Stimulated activated CD8-positive, alpha-beta memory T cell treated with anti-CD3 and anti-CD28 coated beads, Interleukin-7, amount 100 ng/mL, for 1 hour (primary cell): ENCODE measurements around the gene SERINC2.
"Not testable (repeated sequence)": the region's sequence is repeated elsewhere in the genome, so short reads cannot be mapped to it uniquely, and the experiment has no call there.

ENCODE experiments used
- DNase-seq, 2 donors: peaks; one replicate each; pipeline ENCODE4 v3.0.0-alpha.2; 2020; ENCODE audit warnings: low read depth in 2 of 2

The SERINC2 gene

DNA sequence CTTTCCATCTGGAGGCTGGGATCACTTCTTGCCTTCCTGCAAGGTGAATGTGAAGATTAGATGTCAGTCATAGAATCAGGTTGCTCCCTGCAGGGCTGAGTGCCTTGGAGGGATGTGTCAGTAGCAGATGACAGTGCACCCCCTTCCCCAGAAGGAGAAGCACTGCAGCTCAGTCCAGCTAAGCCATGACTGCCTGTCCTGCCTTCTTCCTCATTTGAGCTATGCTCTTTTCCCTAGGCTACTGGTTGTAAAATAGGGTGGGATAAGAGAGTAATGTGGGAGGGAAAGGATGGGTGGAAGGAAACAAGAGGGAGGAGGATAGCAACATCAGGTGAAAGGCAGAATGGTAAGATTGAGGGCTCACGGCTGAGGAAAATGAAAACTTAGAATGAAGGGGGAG, 29.0 kb upstream of the SERINC2 start:
- DNase-seq = no peak

DNA sequence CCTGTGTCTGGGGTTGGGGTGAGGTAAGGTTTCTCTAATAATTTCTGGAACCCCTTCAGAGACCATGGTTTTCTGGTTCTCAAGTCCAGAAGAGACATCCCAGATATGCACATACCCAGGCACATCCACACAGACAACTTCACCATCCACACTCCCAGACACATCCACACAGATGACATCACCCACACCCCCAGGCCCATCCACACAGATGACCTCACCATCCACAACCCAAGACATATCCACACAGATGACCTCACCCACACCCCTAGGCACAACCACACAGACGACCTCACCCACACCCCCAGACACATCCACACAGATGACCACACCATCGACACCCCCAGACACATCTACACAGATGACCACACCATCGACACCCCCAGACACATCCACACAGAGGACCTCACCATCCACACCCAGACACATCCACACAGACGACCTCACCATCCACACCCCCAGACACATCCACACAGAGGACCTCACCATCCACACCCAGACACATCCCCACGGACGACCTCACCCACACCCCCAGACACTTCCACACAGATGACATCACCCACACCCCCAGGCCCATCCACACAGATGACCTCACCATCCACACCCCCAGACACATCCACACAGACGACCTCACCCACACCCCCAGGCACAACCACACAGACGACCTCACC, 26.3 kb upstream of the SERINC2 start:
- not testable (repeated sequence) for DNase-seq

DNA sequence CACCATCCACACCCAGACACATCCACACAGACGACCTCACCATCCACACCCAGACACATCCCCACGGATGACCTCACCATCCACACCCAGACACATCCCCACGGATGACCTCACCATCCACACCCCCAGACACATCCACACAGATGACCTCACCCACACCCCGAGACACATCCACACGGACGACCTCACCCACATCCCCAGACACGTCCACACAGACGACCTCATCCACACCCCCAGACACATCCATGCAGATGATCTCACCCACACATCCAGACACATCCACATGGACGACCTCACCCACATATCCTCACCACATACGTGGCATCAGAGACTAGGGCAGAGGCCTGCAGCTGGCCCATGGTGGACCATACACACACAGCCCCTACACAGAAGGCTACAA, 25.4 kb upstream of the SERINC2 start:
- DNase-seq = no peak

DNA sequence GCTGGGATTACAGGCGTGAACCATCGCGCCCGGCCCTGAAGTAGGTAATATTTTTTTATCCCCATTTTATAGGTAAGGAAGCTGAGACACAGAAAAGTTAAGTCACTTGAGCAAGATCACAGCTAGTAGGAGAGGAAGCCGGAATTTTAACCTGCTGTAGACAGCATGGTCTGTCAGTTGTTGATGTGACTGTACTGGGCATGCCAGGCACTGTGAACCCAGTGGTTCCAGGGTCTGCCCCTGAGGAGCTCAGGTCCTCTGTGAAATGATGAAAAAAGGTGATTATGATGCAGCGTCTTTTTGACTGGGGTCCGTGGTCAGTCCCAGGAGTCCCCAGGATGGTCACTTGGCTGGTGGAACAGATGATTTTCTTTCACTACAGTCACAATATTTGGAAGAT, 23.4 kb upstream of the SERINC2 start:
- no peak for DNase-seq

DNA sequence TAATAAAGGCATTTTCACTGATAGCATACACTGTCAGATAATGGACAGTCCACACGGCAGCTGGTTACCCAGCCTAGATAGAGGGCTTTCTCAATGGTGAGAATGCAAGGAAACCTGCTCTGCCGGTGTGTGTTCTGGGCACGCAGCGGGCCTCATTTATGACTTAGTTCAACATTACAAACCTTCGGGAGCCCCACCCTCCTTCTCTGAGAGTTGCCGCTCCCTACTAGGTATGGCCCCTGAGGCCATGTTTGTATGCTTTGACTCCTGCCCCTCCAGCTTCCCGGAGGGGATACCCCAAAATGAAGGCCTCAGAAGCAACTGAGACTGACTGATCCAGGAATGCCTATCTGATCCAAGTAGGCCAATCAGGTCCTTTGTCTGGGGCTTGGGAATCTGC, 22.9 kb upstream of the SERINC2 start:
- no peak for DNase-seq

DNA sequence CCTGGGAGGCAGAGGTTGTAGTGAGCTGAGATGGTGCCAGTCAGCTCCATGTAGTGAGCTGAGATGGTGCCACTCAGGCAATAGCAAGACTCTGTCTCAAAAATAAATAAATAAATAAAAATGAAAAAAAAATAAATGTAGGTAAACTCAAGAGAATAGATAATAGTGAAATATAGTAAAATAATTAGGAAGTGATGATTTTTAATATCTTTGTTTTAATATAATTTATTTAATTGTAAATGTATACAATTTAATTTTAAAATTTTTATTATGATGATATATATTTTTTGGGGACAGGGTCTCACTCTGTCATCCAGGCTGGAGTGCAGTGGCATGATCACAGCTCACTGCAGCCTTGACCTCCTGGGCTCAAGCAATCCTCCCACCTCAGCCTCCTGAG, 19.6 kb upstream of the SERINC2 start:
- no peak for DNase-seq

DNA sequence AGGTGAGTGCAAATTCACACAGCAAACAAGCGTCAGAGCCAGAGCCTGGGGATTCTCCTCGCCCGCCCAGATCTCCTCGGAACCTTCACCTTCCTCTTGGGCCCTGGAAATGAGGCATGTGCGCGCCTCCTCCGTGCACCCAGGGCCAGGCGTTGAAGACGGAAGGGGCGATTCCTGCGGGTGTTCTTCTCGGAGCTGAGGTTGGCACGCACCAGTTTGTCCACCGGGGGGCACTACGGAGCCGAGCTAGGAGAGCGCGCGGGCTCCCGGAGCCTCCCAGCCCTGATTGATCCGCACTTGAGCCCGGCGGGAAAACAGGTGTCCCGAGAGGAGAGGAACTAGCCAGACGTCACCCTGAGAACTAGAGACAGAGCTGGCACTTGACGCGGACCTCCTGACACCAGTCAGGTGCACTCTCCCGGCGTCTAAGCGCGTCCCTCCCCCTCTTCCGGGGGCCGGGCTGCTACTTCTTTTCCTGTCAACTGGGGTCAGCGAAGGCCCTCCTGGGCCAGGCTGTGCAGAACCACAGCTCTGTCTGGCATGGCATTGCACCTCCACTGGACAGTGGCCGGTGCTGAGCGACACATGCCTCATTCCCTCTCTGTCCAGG, 18.3 kb upstream of the SERINC2 start:
- peak; percentile 40 to 68 for DNase-seq

DNA sequence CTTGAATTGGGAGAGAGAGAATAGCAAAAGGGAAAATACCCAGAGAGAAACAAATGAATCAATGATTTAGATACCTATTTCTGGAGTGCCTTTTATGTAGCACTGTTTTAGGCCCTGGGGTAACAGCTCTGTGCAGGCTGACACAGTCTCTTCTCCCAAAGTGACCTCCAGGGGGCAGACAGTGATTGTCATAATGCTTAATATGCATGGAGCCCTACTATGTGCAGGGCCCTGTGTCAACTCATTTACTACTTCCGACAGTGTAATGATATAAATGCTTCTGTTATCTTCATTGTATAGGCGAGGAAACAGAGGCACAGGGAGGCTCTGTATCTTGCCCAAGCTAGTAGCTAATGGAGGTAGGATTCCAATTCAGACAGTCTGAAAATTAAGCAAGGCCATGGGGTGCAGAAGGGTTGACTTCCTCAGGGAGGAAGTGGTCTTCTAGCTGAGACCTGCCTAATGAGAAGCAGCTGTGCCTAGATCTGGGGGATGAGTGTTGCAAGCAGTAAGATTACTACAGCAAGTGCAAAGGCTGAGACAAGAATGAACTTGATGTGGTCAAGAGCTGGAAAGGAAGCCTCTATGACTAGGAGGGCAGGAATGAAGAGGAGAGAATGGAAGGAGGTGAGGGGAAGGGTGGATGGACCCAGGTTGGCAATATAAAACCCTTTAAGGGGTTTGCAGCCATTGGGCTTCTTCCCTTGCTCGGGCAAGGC, 16.2 kb upstream of the SERINC2 start:
- no peak for DNase-seq

DNA sequence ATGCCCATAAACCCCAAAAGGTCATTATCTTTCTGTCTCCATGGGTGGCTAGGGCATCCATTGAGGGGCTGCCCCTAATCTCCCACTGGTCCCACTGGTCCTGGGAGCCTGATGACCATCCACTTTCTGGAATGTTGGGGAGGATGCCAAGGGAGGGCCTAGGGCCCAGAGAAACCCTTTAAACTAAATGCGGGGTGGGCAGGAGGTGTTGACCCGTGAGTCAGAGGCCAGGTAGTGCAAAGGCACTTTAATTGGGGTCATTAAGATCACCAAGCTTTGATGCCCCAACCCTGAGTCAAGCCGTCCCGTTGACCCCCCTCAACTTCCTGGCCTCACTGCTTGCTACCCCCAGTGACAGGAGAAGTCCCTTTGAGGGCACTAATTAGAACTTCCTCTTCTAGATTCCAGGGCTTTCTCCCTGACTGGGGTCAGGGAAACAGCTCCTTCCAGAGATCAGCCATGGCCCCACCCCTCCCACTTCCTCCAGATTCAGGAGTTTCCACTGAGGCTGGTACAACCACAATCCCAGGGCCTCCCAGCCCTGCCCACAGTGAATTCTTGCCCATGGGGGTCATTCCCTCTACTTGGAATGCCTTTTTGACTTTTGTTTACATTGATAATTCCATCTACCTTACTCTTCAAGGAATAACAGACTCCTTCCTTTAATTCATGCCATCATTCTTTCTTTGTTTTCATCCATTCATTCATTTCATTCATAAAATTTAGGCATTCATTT, 15.5 kb upstream of the SERINC2 start:
- DNase-seq = no peak

DNA sequence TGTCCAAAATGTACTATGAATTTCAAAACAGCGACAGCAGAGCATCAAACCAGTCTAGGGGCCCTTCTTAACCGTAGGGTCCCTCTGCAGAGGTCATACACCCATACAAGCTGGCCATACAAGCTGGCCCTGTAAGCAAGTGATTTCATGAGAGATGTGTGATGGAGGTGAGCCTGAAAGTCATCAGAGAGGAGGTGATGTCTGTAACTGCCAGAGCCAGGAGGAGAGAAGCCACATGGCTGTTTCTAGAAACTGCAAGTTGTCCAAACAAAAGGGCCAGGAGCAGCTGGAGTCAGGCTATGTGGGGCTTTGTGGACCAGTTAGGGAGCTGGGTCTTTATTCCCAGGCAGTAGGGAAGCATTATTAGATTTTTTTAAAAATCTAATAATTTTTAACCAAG, 14.8 kb upstream of the SERINC2 start:
- no peak for DNase-seq

DNA sequence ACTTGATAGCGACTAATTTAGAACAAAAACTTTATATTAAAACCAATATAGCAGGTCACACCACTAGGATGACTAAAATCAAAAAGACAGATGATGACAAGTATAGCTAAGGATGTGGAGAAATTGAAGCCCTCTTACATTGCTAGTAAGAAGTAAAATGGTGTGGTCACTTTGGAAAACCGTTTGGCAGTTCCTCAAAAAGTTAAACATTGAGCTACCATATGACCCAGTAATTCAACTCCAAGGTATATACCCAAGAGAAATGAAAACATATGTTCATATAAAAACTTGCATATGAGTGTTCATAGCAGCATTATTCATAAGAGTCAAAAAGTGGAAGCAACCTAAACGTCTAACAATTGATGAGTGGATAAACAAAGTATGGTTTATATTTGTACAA, 13.0 kb upstream of the SERINC2 start:
- DNase-seq = no peak

DNA sequence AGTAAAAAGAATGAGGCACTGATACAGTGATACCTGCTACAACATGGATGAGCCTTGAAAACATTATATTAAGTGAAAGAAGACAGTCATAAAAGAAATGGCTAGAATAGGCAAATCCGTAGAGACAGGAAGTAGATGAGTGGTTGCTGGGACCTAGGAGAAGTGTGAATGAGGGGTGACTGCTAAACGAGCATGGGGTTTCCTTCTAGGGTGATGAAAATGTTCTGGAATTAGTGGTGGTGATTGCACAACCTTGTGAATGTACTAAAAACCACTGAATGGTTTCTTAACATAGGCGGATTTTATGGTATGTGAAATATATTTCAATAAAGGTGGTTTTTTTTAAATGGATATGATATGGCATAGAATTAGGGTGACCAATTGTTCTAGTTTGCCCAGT, 12.6 kb upstream of the SERINC2 start:
- DNase-seq = no peak

DNA sequence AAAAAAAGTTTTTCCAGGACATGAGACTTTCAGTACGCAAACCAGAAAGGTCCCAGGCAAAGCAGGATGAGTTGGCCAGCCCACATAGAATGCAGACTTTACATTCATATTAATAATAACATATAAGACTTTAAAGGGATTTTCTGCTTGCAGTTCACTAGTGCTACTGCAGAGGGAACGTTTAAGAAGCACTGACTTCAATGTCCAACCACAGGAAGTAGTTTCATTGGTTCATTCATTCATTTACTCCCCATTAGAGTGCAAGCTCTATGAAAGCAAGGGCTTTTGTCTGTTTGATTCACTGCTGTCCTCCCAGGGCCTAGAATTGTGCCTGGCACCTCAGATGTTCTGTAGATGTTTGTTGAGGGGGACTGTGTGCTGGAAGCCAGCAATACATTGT, 11.8 kb upstream of the SERINC2 start:
- no peak for DNase-seq

DNA sequence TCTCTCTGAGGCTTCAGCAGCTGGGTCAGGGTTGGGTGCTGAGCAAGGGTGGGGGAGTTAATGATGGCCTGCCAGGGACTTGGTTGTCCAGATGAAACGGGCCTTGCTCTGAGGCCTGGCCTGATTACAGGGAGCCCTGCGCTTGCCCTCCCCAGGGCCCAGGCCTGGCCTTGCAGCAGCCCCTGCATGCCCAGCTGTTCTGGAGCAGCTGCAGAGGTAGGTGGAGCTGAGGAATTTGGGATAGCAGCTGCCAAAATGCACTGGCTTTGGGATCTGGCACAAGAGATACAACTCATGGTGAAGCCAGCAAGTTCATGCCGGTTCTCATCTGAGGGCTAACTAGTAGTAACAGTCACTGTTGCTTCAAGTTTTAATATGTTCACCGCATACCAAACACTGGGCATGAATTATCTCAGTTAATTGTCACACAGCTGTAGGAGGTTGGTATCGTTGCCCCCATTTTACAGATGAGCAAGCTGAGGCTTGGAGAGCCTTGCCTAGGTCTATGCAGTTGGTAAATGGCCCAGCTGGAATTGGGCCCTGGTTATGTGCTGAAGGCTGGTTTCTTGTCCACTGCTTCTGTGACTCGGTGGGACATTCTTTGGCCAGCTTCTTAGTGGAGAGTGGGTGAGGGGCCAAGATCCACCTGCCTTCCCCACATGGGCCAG, 7.3 kb upstream of the SERINC2 start:
- DNase-seq = no peak

DNA sequence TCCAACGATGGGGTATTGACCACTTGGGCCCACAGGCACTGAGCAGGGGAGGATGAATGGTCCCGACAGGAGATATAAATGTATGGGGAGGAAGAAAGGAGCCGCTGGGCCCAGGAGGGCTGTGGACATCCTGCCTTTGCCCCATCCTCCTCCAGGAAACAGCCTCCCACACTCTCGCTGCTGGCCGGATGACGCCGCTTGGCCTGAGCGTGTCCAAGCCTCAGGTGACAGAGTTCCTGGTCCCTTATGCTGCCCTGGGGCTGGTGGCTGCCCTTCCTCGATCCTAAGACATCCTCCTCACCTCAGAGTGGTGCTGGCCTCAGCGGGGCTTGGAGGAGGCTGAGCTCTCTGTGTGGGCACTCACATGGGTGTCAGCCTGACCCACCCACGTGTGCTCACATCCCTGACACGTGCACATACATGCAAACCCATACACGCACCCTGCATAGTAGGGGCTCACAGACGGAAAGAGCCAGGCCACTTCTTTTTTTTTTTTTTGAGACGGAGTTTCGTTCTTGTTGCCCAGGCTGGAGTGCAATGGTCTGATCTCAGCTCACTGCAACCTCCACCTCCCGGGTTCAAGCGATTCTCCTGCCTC, 5.9 kb upstream of the SERINC2 start:
- no peak for DNase-seq

DNA sequence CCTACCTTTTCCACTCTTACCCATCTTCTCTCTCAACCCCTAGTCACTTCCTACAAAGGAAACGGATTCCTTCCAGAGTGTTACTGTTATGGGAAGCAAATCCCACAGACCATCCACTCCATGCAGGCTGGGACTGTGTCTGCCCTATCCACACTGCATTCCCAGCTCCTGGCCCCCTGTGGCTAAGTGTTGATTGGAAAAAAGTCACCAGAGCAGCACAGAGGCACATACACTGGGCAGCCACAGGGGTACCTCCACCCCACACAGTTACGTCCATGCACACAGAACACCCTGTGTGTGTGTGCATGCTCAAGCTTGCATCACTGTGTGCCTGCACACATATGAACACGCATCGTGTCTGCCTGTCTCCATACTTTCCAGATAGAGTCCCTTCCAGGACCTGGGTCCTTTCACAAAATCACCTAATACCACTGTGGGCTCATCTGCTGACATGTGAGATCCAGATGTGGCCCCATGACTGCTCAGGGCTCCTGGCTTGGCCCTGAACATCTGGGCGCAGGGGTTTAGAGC, 4.2 kb upstream of the SERINC2 start:
- no peak for DNase-seq

DNA sequence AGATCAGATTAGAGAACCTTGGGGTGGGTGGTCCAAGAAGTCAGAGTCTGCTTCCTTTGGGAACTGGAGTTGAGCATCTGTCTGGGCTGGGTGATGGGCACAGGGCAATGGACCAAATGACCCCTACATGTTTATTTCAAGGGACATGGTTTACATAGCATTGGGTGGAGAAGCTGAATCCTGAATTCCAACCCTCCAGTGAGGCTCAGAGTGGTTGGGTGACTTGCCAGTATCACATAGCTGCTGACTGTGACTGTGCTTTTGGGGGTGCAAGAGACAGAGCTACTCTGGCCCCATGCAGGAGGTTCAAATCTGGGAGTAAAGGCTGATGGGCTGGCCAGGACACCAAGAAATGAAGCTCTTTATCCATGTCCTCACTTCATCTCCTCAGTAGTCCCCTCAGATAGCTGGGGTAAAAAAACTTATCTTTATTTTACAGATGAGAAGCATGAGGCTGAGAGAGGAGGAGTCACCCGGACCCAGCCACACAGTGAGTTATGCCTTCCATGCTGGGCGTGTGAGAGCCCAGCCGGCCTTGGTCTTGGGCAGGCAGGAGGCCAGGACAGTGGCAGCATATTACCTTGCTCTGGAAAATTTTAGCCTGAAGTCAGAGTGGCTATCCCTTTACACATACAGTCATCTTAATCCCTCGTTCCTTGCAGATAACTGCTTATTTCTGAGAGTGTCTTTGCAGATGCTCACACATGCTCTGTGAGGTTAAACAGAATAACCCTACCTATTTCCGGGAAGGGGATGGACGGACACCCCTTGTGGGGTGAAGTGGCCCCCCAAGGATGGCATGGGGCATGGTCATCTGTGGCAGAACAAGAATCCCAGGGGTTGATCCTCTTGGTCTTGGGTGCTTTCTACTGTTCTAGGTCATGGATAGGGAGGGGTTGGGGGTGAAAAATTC, 2.8 kb upstream of the SERINC2 start:
- DNase-seq = no peak

DNA sequence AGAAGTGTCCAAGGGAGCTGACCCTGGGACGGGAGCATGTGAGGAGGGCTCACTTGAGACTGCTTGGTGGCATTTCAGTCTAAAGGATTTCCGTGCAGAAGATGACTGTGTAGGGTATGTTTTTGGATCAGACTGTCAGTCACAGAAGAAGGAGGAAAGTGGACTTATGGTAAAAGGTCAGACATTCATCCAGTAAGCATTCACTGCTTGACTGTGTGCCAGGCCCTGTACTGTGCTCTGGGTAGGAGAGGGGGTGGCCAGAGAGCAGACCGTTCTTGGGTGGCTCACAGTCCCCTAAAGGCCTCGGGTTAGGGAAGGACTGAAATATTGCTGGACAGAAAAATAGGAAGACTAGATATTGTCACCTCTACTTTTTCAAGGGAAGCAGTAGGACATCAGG, 2.1 kb upstream of the SERINC2 start:
- DNase-seq = no peak

DNA sequence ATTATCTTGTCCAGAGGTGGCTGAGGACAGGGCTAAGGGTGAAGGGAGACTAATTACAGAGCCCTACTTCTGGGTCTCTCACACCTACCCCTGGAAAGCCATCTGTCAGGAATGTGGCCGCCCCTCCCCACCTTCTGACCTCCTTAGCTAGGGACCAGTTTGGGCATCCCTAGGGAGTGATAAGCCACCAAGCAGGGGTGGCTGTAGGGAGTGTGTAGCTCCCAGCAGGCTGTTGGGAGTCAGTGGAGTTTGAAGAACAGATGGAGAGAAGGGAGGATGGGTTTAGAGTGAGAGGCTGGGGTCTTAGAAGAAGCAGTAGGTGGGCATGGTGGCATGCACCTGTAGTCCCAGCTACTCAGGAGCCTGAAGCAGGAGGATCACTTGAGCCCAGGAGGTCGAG, 808 bp upstream of the SERINC2 start:
- DNase-seq = no peak

DNA sequence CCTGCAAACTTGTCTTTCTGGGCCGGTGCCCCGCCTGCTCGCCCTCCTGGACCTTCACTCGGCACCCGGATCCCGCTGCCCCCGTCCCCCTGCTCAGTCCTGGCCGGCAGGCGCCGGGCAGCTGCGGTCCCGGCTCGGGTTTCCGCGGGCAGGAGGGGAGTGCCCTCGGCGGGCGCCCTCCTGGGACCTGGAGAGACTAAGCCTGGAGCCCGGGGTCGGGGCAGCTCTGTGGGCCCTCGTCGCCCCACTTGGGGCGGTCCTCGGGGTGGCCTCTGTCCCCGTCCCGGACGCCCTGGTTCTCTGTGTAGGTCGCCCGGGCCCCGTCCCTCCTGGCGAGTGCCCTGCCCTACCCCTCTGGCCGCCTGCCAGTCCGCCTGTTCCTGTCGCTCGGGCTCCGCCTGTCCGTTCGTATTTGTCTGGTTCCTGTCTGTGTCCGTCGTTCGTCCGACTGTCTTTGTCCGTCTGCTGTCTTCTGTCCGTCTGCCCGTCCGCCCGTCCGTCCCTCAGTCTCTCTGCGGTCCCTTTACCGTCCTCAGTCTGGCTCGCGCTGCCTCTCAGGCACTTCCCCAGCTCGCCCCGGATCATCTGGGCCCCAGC, 490 bp downstream of the SERINC2 start:
- no peak for DNase-seq
